DMS153 treated with DMSO at 0.1 percent for 48 hours (cell line): ENCODE measurements around the gene SGSH.
"Not testable (repeated sequence)": the region's sequence is repeated elsewhere in the genome, so short reads cannot be mapped to it uniquely, and the experiment has no call there.

Experiments
- DNase-seq: peaks from one replicate; lab custom pipeline; 2025; ENCODE audit not compliant: unreplicated experiment; lab: John Stamatoyannopoulos, UW

SGSH gene

DNA sequence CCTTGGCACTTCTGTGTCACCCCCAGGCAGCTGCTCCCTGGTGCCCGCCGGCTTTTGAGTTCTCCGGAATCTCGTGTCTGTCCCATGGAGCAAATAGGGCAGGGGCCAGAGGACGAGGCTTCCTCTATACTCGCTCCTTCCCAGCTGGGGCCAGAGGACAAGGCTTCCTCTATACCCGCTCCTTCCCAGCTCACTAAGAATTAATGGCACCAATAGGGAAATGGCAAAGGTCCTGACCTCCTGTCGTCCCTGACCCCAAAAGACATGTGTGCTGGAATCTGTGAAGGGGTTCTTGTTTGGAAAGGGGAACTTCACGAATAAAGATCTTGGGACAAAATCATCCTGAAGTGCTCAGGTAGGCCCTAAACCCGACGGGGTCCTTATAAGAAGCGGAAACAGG, 7.6 kb downstream of the SGSH start:
- DNase-seq = no peak

DNA sequence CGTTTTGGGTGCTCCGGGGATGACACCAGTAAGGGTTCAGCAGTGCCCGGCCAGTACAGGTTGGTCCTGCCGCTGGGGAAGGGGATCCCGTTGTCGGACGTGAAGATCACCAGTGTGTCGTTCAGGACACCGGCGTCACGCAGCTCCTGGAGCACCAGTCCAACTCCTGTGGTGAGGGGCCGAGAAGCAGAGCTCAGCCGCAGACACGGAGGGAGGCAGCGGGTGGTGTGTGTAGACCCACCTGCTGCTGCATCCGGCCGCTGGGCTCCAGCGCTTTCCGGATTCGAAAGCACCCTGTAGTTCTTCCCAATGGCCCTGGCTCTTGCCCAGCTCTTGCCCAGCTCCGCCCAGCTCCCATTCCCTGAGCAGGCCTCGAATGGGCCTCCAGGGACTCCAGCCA, 8.0 kb downstream of the SGSH start:
- DNase-seq = no peak

DNA sequence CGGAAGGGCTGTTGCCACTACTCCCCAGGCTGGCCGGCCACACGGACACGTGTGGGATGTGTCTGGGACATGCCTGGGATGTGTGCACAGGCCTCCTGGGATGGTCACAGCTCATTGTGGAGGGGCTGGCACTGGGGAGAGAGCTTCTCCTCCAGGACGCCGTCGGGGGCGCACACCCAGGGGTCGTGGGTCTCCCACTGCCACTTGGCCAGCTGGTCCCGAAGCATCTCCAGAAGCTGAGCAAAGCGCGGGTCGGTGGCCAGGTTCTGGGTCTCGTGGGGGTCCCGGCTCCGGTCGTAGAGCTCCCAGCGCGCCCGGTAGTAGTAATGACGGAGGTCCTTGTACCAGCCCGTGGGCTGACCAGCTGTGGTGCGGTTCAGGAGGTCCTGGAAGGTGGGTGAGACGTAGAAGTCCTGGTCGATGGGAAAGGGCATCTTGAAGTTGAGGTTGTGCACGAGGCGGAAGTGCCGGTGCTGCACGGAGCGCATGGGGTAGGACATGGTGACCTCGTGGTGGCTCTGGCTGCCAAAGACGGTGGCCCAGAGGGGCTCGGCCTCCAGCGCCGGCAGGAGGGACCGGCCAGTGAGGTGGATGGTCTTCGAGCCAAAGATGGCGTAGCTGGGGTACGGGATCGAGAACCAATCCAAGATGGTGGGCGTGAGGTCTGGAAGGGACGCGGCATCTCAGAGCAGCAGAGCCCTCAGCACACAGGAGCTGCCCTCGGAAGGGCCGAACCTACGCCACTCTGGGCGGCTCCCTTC, 9.6 kb downstream of the SGSH start:
- DNase-seq = no peak

DNA sequence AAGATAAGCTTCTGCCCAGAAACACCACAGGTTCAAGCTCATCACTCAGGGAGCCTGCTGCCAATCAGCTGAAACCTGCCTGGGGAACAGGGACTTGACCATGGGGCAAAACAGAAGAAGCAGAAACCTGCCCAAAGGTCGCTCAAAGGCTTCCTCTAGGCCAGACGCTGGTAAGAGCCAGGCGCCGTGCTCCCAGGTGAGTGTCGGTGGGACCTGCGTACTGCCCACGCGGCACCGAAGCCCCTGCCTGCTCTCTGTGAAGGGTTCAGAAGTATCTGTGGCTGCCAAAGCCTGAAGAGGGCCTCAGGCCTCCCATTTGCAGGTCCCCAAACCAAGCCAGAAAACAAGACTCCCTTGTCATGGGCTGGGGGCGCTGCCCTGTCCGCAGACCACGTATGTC, 10.4 kb downstream of the SGSH start:
- no peak for DNase-seq

DNA sequence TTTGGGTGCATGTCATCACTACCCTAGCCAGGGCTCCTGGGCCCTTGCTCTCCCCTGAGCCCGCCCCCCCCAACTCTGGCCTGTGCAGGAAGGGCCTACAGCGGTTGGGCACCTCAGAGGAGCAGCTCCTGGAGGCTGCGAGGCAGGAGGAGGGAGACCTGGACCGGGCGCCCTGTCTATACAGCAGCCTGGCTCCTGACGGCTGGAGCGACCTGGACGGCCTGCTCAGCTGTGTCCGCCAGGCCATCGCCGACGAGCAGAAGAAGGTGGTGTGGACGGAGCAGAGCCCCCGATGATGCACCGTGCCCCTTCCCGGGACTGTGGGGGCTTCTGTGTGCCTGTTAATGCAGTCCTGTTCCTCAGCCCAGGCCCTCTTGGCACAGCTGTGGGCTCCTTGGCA, 12.1 kb downstream of the SGSH start:
- no peak for DNase-seq

DNA sequence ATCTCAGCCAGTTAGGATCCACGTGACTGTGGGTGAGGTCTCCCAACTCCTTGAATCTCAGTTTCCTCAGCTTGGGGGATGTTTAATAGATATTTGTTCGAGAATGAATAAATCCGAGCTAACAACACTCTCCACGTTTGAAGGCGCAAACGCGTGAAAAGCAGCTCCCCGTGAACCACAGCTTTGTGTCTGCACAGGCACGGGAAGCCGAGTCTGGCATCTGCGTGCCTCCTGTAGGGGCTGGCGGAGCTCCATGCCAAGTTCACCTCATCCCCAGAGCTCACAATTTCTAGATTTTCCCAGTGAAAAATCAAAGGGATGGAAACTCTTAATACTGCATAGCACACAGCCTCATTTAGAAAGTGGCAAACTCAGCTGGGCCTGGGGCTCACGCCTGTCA, 14.3 kb downstream of the SGSH start:
- no peak for DNase-seq

DNA sequence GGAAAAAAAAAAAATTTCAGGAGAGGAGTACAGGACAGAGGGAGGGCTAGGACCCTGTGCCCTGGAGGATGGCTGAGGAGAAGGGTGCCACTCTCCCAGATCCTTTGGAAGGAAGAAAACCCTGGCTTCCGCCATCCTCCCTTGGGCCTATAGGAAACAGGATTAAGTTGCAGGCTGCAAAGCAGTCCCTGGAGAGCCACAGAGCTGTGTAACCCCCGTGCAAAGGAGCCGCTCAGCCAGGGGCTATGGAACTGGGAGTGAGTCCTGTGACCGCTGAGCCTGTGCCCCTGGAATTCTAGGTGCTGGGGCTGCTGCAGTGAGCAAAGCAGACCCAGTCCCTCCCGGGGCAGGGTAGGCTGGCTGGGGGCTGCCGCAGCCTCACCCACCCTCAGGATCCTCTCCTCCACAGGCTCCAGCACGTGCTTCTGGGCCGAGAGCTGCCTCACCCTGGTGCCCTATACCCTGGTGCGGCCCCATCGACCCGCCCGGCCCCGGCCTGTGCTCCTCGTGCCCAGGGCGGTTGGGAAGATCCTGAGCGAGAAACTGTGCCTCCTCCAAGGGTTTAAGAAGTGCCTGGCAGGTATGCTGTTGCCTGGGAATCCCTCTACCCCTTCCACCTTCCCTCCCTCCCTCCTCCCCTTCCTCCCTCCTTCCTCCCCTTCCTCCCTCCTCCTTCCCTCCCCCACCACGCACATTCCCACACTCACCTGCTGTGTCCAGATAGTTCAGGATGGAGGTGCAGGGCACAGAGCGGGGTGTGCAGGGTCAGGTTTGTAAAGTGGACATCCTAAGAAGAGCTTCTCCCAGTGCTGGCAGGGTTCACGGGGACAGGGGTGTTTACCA, 15.3 kb downstream of the SGSH start:
- no peak for DNase-seq

DNA sequence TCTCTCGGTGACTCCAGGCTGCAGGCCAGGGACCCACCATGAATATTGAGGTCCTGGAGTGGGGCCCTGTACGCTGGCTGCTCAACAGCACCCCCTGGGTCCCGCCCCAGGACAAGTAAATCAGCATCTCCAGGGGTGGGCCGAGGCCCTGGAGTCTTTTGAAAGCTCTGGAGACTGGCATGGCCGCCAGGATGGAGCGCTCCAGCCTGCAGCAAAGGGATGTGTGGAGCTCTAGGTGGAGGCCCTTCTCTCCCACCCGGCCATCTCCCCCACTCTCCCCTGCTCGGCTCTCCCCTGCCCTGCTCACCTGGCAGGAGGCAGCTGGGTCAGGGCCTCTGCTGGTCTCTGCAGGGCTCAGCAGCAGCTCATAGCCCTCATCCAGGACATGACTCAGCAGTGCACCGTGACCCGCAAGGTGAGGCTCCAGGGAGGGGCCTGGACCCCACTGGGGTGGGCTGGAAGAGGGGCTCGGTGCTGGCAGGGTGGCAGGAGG, 16.6 kb downstream of the SGSH start:
- no peak for DNase-seq

DNA sequence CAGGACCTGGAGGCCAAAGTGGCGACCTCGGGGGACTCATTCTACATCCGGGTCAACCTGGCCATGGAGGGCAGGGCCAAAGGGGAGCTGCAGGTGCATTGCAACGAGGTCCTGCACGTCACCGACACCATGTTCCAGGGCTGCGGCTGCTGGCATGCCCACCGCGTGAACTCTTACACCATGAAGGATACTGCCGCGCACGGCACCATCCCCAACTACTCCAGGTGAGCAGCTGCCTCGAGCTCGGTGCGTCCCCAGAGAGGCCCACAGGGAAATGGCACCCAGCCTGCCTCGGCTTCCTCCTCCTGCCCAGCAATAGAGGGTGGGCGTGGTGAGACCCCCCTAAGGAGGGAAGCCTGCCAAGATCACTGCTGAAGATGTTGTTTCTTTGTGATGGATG, 17.9 kb downstream of the SGSH start:
- no peak for DNase-seq

DNA sequence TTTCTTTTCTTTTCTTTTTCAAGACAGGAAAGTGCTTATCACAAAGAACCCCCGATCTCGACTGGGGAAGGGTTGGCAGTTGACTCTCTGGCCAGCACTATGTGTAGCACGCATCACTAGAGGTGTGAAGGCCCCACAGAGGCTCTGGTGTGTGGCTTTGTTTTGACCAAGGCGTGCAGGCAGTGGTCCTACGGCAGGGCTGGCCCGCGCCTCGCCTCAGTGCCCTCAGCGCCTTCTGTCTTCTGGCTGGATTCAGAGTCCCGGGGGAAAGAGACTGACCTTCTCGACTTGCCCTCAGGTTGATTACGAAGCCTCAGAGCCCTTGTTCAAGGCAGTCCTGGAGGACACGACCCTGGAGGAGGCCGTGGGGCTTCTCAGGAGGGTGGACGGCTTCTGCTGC, 18.7 kb downstream of the SGSH start:
- DNase-seq = no peak

DNA sequence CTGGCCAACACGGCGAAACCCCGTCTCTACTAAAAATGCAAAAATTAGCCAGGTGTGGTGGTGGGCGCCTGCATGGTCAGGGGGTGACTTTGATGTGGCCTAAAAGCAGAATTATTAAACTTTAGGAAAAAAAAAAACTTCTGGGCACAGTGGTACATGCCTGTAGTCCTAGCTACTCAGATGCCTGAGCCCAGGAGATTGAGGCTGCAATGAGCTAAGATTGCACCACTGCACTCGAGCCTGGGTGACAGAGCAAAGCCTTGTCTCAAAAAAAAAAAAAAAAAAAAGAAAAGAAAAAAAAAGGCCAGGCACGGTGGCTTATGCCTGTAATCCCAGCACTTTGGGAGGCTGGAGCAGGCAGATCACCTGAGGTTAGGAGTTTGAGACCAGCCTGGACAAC, 20.8 kb downstream of the SGSH start:
- not testable (repeated sequence) for DNase-seq

DNA sequence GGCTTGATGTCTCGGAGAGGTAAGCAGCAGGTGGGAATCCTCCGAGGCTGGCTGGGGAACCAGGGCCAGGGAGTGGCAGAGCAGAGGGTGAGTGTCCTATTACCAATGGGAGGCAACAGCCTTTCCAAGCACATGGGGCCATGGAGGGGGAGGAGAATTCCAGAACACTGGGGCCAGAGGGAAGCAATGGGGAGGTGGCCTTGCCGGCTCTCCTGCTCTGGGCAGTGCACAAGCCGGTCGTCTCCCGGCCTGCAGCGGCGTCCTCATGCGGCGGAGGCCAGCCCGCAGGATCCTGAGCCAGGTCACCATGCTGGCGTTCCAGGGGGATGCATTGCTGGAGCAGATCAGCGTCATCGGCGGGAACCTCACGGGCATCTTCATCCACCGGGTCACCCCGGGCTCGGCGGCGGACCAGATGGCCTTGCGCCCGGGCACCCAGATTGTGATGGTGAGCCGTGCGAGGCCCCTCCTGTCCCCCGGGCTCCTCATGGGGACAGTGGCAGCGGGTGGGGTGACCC, 21.9 kb downstream of the SGSH start:
- no peak for DNase-seq

DNA sequence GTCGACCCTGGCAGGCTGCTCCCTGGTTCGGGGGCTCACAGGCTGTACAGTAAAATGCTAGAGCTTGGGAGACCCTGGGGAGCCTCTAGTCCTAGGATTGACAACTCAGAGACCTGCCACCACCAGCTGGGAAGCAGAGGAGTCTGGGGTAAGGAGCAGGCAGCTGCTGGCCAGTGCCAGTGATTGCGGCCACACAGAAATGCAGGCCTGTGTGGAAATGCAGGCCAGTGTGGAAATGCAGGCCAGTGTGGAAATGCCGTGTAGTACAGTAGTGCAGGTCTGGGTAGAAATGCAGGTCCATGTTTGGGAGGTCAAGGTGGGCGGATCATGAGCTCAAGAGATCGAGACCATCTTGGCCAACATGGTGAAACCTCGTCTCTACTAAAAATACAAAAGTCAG, 23.5 kb downstream of the SGSH start:
- no peak for DNase-seq

DNA sequence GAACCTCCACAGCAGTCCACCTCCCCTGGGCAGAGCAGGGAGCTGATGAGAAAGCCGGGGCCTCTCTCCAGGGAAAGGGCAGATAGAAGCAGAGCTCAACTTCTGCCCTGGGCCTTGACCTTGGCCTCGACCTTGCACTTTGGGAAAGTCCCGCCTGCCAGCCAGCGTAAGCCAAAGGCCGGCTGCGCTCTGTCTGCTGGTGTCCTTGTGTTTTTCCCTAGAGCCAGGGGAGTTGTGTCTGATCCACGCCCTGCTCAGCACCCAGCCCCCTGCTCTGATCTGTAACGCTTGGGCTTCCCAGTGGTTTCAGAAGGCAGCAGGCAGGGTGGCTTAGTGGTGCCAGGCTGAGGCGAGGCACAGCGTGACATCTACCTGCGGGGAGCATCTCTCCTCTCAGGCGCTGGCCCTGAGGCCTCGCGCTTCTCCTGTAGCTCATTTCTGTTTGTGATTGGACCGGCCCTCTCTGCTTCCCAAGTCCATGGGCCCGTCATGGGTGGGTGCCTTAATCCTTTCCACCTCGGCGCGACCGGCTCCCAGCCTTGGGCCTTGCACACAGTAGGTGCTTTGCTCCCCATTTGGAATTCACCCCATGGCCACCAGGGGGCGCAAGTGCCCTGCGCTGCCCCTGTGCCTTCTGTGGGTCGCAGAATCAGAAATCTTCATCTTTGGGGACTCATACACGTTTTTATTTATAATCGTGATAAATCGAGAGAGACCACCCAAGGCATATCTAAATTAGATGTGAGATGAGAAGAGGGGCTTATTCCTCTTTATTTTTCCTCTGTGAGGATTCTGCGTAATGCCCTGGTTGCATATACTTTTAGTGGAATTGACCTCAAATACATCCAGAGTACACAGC, 24.2 kb downstream of the SGSH start:
- no peak for DNase-seq

DNA sequence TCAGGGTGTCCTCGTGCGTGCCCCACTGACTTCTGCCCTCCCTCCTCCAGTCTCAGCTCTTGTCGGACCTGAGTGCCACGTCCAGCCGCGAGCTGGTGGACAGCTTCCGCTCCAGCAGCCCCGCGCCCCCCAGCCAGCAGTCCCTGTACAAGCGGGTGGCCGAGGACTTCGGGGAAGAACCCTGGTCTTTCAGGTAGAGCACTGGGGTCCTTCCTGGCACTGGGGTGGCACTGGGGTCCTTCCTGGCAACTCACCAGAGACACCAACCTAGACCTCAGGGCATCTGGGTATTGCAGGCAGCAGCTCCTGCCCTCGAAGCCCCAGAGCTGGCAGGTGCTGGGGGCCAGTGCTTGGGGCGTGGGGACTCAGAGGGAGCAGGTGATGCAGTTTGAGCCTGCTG, 25.0 kb downstream of the SGSH start:
- no peak for DNase-seq

DNA sequence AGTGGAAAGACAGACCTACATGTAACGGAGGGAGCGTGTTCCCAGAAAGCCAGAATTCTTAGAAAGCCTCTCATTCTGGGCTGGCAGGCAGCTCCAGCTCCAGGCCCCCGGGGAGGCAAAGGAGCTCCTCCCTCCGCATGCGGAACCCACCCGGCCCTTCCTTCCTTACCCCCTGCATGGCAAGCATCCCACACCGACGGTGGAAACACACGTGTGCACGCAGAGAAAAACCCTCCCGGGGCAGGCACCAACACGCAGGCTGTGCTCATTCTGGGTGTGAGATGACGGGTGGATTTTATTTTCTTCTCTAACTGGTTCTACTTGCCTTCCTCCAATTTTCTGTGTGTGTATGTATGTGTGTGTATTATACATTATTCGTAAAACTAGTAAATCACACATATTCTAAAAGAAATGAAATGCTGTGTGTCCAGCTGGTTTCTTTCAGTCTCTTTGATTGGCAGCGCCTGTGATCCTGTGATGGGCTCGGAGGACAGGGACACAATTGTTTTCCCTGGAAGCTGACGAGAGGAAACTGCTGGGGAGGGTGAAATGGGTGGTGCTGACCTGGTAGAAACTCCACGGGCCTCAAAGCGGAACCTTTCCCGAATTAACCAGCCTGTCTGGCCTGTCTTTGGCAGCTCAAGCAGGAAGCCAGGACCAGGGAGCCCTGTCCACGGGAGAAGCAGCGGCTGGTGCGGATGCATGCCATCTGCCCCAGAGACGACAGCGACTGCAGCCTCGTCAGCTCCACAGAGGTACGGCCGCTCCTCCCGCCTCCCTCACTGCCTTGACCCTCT, 28.1 kb downstream of the SGSH start:
- DNase-seq = no peak

DNA sequence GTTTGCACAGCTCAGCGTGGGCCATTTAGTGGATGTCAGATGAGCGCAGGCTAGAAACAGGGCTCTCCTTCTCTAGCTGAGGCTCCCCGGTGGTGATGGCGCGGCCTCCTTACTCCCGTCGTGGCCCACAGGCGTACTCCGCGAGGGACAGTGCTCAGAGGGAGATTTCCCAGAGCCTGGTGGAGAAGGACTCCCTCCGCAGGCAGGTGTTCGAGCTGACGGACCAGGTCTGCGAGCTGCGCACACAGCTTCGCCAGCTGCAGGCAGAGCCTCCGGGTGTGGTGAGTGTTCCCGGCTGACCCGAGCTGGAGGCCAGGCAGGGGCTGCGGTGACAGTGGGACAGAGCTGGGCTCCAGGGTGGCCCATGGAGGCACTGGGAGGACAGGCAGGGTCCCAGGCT, 28.9 kb downstream of the SGSH start:
- no peak for DNase-seq

DNA sequence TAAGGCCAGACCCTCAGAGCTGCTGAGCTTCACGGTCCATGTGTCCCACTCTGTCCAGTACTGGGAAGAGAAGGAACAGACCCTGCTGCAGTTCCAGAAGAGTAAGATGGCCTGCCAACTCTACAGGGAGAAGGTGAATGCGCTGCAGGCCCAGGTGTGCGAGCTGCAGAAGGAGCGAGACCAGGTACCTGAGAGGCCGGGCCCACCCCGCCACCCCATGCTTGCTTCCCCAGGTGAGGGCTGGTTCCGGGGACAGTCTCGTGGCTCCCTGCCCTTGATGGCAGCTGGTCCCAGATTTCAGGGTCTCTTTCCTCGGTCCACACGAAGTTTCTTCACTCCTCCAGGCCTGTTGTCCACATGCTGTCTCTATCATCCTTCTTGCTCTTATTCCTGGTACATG, 29.4 kb downstream of the SGSH start:
- DNase-seq = no peak

DNA sequence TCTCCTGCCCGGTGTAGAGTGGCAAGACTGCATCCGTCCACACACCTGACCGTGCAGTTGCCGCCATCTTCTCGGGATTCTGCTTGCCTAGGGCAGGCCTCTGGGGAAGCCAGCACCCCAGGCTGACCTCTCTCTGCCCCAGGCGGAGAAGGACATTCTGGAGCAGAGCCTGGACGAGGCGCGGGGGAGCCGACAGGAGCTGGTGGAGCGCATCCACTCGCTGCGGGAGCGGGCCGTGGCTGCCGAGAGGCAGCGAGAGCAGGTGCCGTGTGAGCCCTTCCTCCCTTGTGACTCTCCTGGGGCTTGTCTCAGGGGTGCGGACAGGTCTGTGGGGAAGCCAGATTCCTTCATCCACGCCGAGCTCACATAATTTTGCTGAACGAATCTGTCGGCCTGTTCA, 30.5 kb downstream of the SGSH start:
- no peak for DNase-seq

DNA sequence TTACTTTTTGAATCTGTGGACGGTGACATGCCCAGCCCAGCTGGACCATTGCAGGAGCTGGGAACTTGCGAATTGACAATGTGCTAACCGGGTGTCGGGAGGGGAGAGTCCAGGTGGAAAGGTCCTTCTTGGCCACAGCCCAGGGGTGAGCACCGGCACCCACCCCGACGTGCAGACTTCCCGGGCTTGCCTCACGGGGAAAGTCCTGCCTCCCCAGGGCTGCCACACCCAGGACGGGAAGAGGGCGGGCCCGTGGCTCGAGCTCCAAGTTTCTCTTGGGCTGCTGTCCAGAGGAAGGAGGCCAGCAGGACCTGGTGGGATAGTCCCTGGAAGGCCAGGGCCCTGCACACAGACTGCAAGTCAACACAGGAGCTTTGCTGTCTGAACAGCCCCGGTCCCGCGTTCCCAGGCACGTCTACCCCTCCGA, 32.6 kb downstream of the SGSH start:
- no peak for DNase-seq
